WERI-Rb-1 (cell line): ENCODE results near the gene RFX2.

Source experiments
- DNase-seq: peaks from one replicate; pipeline ENCODE4 v3.0.0-alpha.2; 2020
- H3K27ac ChIP-seq: fragments of 250-450 bp; sonication (Bioruptor Pico); 2 replicates; pipeline ENCODE4 v1.5.1; 2020; ENCODE audit warnings: mild to moderate bottlenecking, moderate library complexity
- H3K27me3 ChIP-seq: fragments of 250-450 bp; sonication (Bioruptor Pico); 2 replicates; pipeline ENCODE4 v1.5.1; 2021; ENCODE audit warnings: mild to moderate bottlenecking, low read depth, moderate library complexity; ENCODE audit not compliant: insufficient read depth, severe bottlenecking
- H3K36me3 ChIP-seq: fragments of 250-450 bp; sonication (Bioruptor Pico); 2 replicates; pipeline ENCODE4 v1.5.1; 2020; ENCODE audit warnings: mild to moderate bottlenecking, moderate library complexity
- H3K4me3 ChIP-seq: 2 replicates; pipeline ENCODE4 v1.5.1; 2011; ENCODE audit warnings: low read depth, mild to moderate bottlenecking, control low read depth, low read length
- H3K9me3 ChIP-seq: fragments of 250-450 bp; sonication (Bioruptor Pico); 2 replicates; pipeline ENCODE4 v1.5.1; 2021; ENCODE audit warnings: mild to moderate bottlenecking, moderate library complexity; ENCODE audit not compliant: severe bottlenecking
- TF ChIP-seq, protein P1 (sequence below): IDR thresholded peaks from 2 replicates; pipeline ENCODE4 v1.5.1; 2011; ENCODE audit warnings: low read depth, mild to moderate bottlenecking, control low read depth, inconsistent platforms, low read length

RFX2 gene

DNA sequence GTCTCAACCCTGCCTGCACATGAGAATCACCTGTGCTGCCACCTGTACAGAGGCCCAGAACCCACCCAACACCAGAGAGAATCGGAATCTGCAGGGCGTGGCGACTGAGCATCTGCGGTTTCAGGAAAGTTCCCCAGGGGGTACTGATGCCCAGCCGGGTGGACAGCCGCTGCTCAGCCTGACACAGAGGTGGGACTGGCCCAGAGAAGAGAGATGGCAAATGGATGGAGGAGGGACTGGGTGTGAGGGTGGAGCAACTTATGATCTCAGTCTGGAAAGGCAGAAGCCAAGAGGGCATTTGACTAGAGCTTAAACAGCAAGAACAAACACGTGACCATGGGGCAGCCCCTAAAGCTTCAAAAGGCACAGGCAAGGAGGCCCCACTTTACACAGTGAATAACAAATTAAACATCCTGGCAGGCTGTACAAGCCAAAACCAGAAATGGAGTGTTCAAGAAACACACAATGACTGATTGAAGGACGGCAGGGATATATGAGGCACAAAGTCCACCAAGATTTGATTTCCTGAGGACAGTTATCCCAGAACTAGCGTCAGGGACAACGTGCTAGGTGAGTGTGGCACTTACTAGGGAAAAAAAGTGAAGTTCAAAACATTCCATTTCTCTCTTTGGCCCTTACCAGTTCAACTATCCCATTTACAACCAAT is 135.4 kb downstream of the RFX2 start:
- Histone ChIP-seq H3K27me3 (no peaks in the 10 kb centered on the region), H3K9me3 (no peaks in the 10 kb centered on the region), H3K36me3 (peaks cover 51% of the 10 kb centered on the region), H3K4me3 (no peak overlapping the region), H3K27ac (no peak overlapping the region)
- TF ChIP-seq, protein P1, sequence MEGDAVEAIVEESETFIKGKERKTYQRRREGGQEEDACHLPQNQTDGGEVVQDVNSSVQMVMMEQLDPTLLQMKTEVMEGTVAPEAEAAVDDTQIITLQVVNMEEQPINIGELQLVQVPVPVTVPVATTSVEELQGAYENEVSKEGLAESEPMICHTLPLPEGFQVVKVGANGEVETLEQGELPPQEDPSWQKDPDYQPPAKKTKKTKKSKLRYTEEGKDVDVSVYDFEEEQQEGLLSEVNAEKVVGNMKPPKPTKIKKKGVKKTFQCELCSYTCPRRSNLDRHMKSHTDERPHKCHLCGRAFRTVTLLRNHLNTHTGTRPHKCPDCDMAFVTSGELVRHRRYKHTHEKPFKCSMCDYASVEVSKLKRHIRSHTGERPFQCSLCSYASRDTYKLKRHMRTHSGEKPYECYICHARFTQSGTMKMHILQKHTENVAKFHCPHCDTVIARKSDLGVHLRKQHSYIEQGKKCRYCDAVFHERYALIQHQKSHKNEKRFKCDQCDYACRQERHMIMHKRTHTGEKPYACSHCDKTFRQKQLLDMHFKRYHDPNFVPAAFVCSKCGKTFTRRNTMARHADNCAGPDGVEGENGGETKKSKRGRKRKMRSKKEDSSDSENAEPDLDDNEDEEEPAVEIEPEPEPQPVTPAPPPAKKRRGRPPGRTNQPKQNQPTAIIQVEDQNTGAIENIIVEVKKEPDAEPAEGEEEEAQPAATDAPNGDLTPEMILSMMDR, result no peak
- no peak for DNase-seq

DNA sequence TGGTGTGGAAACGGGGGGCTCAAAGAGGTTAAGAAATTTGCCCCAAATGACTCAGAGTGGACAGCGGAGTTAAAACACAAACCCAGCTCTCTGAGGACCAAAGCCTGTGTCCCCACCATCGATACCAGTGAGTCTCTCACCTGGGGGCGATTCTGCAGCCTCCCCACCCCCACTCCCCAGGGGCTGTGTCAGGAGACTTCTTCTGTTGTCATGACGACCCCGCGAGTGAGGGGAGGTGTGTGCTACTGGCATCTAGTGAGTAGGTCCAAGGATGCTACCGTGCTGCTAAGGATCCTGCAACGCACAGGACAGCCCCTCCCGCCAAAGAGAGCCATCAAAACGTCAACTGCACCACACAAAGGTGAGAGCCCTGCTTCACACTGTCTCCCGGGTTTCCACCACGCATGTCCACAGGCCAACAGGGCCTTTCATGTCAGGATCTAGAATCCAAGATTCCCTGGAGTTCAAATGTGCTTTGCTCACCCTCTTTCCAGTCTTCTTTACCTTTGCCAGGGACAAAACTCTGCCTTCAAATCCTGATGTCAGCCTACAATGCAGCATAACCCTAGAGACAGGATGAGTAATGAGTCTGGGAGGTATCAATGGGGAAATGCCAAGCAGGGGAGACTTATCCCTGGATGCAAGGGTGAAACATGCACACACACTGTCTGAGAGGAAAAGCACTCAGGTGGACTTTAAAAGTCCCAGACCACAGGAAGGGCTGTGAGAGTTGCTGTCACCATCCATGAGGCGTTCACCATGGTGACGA is 136.2 kb downstream of the RFX2 start:
- Histone ChIP-seq H3K9me3 (no peaks in the 10 kb centered on the region), H3K27me3 (no peaks in the 10 kb centered on the region), H3K36me3 (peaks cover 59% of the 10 kb centered on the region), H3K4me3 (no peak overlapping the region), H3K27ac (no peak overlapping the region)
- TF ChIP-seq, protein P1, result no peak
- DNase-seq, result no peak

DNA sequence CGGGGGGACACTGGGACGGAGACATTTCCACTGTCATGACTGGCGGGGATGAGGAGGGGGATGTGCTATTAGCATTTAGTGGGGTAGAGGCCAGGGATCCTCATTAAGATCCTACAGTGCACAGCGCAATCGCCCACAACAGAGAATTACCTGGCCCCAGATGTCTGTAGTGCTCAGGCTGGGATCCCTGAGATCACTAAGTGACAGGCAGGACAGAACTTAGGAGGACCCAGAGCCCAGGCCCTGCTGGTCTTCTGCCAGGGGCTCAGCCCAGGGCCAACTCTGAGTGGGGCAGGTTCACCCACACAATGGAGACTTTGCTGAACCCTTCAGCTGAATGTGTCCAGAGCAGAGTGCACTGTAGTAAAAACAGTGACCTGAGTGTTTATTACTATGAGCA is 136.9 kb downstream of the RFX2 start:
- Histone ChIP-seq H3K27me3 (no peaks in the 10 kb centered on the region), H3K36me3 (peaks cover 63% of the 10 kb centered on the region), H3K4me3 (no peak overlapping the region), H3K9me3 (no peaks in the 10 kb centered on the region), H3K27ac (no peak overlapping the region)
- TF ChIP-seq, protein P1, result no peak
- no peak for DNase-seq

DNA sequence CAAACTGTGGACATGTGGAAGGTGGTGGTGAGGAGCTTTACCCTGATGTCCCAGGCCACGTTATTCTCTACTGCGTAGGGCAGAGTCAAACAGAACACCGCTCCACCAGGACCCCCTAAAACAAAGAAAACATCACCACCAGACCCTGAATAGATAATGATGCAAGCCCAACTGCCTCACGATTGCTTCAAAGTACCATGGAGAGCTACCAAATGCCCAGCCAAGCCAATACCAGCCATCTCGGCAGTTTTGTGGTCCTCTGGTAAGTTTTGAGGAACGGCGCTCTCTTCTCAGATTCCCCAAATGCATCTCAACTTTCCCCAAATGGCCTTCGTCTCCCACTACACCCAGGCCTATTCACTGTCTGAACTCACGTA is 138.0 kb downstream of the RFX2 start:
- H3K9me3 ChIP-seq, result no peaks in the 10 kb centered on the region
- no peak overlapping the region for H3K27ac ChIP-seq
- TF ChIP-seq, protein P1, result no peak
- H3K4me3 ChIP-seq, result no peak overlapping the region
- DNase-seq, result no peak
- peaks cover 74% of the 10 kb centered on the region for H3K36me3 ChIP-seq
- no peaks in the 10 kb centered on the region for H3K27me3 ChIP-seq

DNA sequence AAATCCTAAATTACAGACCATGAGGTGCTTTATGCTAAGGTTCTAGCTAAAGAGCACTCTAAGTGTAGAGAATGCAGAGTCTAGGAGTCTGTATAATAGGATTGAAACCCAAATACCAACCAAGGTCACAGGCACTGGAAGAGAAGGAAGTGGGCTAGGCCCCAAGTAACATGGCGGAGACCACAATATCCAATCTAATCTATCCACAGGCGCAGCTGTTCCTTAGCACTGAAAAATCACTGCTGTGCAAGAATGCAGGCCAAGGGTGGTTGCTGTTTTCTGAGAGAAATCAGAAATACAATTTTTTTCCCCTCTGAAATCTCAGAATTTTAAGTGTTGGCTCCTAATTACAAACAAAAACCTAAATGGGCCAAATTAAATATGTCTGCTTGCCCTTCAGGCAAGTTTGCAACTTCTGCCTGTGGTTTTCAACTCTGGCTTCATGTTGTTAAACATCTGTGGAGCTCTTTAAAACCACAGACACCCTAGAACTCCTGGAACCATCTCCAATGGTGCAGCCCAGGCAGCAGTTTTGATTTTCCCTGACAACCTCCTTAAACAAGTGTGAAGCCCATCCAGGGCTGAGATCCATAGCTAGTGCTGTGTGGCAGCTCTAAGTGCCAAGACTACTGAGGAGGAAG is 138.5 kb downstream of the RFX2 start:
- TF ChIP-seq, protein P1, result no peak
- Histone ChIP-seq H3K36me3 (peaks cover 73% of the 10 kb centered on the region), H3K4me3 (no peak overlapping the region)

More for the DNA sequence above, 138.5 kb downstream of the RFX2 start:
- no peak for DNase-seq
- Histone ChIP-seq H3K9me3 (no peaks in the 10 kb centered on the region), H3K27me3 (no peaks in the 10 kb centered on the region), H3K27ac (no peak overlapping the region)
